GM21786 (cell line): ENCODE measurements around the gene LILRB5.
"Not testable (repeated sequence)": the region's sequence is repeated elsewhere in the genome, so short reads cannot be mapped to it uniquely, and the experiment has no call there.

Experiments
- ATAC-seq: cut with Tn5 transposase; IDR thresholded peaks from one replicate; pipeline ENCODE4 v1.9.1; 2021; ENCODE audit not compliant: unreplicated experiment

LILRB5 gene

GRCh38 chr19:54243809-54244208 is 13.3 kb downstream of the LILRB5 start:
- ATAC-seq: not testable (repeated sequence)

GRCh38 chr19:54242646-54243045 is 14.4 kb downstream of the LILRB5 start, which contains the start of gene LILRA6:
Gene LILRA6, minus strand, starts transcription at chr19:54242790.
- ATAC-seq: not testable (repeated sequence)

GRCh38 chr19:54242234-54242633 is 14.8 kb downstream of the LILRB5 start:
- not testable (repeated sequence) for ATAC-seq

- ATAC-seq: not testable (repeated sequence)
These were observed 16.4 kb downstream of the LILRB5 start for GRCh38 chr19:54240372-54241336.

- not testable (repeated sequence) for ATAC-seq
These were observed 17.3 kb downstream of the LILRB5 start for GRCh38 chr19:54239491-54240371.

GRCh38 chr19:54233941-54234340 is 23.1 kb downstream of the LILRB5 start:
- ATAC-seq: no peak

- ATAC-seq: no peak
These were observed 25.8 kb downstream of the LILRB5 start for GRCh38 chr19:54231077-54231931.

GRCh38 chr19:54230031-54230430 is 27.0 kb downstream of the LILRB5 start:
- no peak for ATAC-seq

GRCh38 chr19:54229146-54229545 is 27.9 kb downstream of the LILRB5 start:
- ATAC-seq: no peak

GRCh38 chr19:54224619-54225018 is 32.5 kb downstream of the LILRB5 start:
- not testable (repeated sequence) for ATAC-seq

GRCh38 chr19:54223937-54224281 is 33.2 kb downstream of the LILRB5 start:
- not testable (repeated sequence) for ATAC-seq

- ATAC-seq: not testable (repeated sequence)
These were observed 33.7 kb downstream of the LILRB5 start for GRCh38 chr19:54223277-54223936.

GRCh38 chr19:54222474-54223276 is 34.4 kb downstream of the LILRB5 start, which contains the start of gene LILRB3:
Gene LILRB3, minus strand, starts transcription at chr19:54223007. Its CDS starts 31 bp downstream, at chr19:54222976.
- not testable (repeated sequence) for ATAC-seq

- not testable (repeated sequence) for ATAC-seq
These were observed 35.1 kb downstream of the LILRB5 start for GRCh38 chr19:54221947-54222346.

- ATAC-seq: not testable (repeated sequence)
These were observed 37.4 kb downstream of the LILRB5 start for GRCh38 chr19:54219702-54220101.

- no peak for ATAC-seq
These were observed 38.0 kb downstream of the LILRB5 start for GRCh38 chr19:54218960-54219661.

GRCh38 chr19:54218259-54218658 is 38.8 kb downstream of the LILRB5 start:
- no peak for ATAC-seq

- ATAC-seq: not testable (repeated sequence)
These were observed 39.4 kb downstream of the LILRB5 start for GRCh38 chr19:54217517-54218247.
